SK-N-SH treated with all-trans-retinoic acid at 6 μM for 48 hours (cell line): ENCODE results near the gene LHX5.

ENCODE experiments used
- ATAC-seq: fragments of 200-7000 bp; cut with Tn5 transposase; 3 replicates; pipeline ENCODE4 v1.9.1; 2020; ENCODE audit warnings: mild to moderate bottlenecking, moderate library complexity
- ARNTL ChIP-seq: fragments of 450-650 bp; formaldehyde crosslinking; IDR thresholded peaks from 2 replicates; pipeline ENCODE4 v1.5.0; 2020; ENCODE audit warnings: low read depth, mild to moderate bottlenecking, moderate library complexity, borderline replicate concordance
- BACH2 ChIP-seq: fragments of 250-450 bp; sonication (Bioruptor Pico); IDR thresholded peaks from 2 replicates; pipeline ENCODE4 v1.9.0; 2021; ENCODE audit warnings: mild to moderate bottlenecking, borderline replicate concordance
- CSDC2 ChIP-seq: fragments of 250-450 bp; sonication (Bioruptor Pico); IDR thresholded peaks from 2 replicates; pipeline ENCODE4 v1.5.0; 2020; ENCODE audit warnings: mild to moderate bottlenecking, moderate library complexity
- ESRRG ChIP-seq: fragments of 250-450 bp; sonication (Bioruptor Pico); IDR thresholded peaks from 2 replicates; pipeline ENCODE4 v1.6.1; 2021; ENCODE audit warnings: mild to moderate bottlenecking
- PPARA ChIP-seq: fragments of 250-450 bp; sonication (Bioruptor Pico); IDR thresholded peaks from 2 replicates; pipeline ENCODE4 v1.5.0; 2020; ENCODE audit warnings: mild to moderate bottlenecking, borderline replicate concordance
- RARB ChIP-seq: fragments of 250-450 bp; sonication (Bioruptor Pico); IDR thresholded peaks from 2 replicates; pipeline ENCODE4 v1.8.0; 2021; ENCODE audit warnings: mild to moderate bottlenecking, moderate library complexity
- SNAI2 ChIP-seq: fragments of 250-450 bp; sonication (Bioruptor Pico); IDR thresholded peaks from 2 replicates; pipeline ENCODE4 v1.5.0; 2020; ENCODE audit warnings: mild to moderate bottlenecking, moderate library complexity
- TCF4 ChIP-seq: fragments of 250-450 bp; sonication (Bioruptor Pico); IDR thresholded peaks from 2 replicates; pipeline ENCODE4 v1.8.0; 2021; ENCODE audit warnings: mild to moderate bottlenecking, moderate library complexity, borderline replicate concordance
- TOX ChIP-seq: fragments of 250-450 bp; sonication (Bioruptor Pico); IDR thresholded peaks from 2 replicates; pipeline ENCODE4 v1.8.0; 2021; ENCODE audit warnings: mild to moderate bottlenecking, moderate library complexity, borderline replicate concordance
- ZC3H10 ChIP-seq: fragments of 250-450 bp; sonication (Bioruptor Pico); IDR thresholded peaks from 2 replicates; pipeline ENCODE4 v1.5.1; 2021; ENCODE audit warnings: mild to moderate bottlenecking, moderate library complexity
- ZFP3 ChIP-seq: fragments of 250-450 bp; sonication (Bioruptor Pico); IDR thresholded peaks from 2 replicates; pipeline ENCODE4 v1.5.0; 2020; ENCODE audit warnings: mild to moderate bottlenecking, moderate library complexity
- ZFP30 ChIP-seq: fragments of 450-650 bp; formaldehyde crosslinking; IDR thresholded peaks from 2 replicates; pipeline ENCODE4 v1.5.0; 2022; ENCODE audit warnings: mild to moderate bottlenecking, moderate library complexity
- ZNF8 ChIP-seq: fragments of 450-650 bp; formaldehyde crosslinking; IDR thresholded peaks from 2 replicates; pipeline ENCODE4 v1.5.0; 2020; ENCODE audit warnings: mild to moderate bottlenecking, moderate library complexity
- TF ChIP-seq, protein P1 (sequence below): fragments of 250-450 bp; sonication (Bioruptor Pico); IDR thresholded peaks from 2 replicates; pipeline ENCODE4 v1.5.0; 2020; ENCODE audit warnings: mild to moderate bottlenecking, moderate library complexity
- TF ChIP-seq, protein P2 (sequence below): fragments of 250-450 bp; sonication (Bioruptor Pico); IDR thresholded peaks from 2 replicates; pipeline ENCODE4 v1.8.0; 2021; ENCODE audit warnings: low read depth, mild to moderate bottlenecking, moderate library complexity, borderline replicate concordance
- TF ChIP-seq, protein P3 (sequence below): fragments of 250-450 bp; sonication (Bioruptor Pico); IDR thresholded peaks from 2 replicates; pipeline ENCODE4 v1.5.1; 2020; ENCODE audit warnings: low read depth, mild to moderate bottlenecking, moderate library complexity

LHX5 gene

DNA sequence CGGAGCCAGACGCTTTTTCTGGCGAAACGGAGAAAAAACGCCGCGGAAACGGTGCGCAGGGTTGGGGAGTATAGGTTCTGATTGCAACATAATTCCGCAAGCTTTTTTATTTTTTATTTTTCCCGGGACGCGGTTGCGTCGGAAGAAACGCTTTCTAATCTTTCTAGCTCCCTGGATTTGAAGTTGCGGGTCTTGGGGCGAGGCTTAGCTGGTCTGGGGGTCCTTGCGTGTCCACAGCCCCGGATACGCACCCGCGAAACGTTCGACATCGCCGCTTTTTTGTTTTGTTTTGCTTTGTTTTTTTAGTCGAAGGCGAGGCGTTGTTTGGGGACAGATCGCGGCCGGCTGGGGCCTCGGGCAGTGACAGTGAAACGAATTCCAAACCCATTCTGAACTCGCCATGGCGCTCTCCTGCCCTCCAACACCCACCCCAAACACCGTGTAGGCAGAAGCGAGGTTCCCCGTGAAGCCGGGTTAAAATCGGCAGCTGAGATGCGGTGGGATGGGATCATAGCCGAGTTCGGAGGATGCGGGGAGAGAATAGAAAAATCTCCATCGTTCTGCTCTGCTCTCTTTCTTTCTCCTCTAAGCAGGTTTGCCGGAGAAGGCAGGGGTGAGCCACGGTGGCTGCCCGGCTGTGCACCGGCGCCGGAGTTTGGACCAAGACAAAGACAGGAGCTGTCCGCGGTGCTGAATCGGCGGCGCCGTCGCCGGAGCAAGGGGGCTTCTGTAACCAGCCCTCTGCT lies 8.1 kb upstream of the LHX5 start:
- TF ChIP-seq, protein P1, sequence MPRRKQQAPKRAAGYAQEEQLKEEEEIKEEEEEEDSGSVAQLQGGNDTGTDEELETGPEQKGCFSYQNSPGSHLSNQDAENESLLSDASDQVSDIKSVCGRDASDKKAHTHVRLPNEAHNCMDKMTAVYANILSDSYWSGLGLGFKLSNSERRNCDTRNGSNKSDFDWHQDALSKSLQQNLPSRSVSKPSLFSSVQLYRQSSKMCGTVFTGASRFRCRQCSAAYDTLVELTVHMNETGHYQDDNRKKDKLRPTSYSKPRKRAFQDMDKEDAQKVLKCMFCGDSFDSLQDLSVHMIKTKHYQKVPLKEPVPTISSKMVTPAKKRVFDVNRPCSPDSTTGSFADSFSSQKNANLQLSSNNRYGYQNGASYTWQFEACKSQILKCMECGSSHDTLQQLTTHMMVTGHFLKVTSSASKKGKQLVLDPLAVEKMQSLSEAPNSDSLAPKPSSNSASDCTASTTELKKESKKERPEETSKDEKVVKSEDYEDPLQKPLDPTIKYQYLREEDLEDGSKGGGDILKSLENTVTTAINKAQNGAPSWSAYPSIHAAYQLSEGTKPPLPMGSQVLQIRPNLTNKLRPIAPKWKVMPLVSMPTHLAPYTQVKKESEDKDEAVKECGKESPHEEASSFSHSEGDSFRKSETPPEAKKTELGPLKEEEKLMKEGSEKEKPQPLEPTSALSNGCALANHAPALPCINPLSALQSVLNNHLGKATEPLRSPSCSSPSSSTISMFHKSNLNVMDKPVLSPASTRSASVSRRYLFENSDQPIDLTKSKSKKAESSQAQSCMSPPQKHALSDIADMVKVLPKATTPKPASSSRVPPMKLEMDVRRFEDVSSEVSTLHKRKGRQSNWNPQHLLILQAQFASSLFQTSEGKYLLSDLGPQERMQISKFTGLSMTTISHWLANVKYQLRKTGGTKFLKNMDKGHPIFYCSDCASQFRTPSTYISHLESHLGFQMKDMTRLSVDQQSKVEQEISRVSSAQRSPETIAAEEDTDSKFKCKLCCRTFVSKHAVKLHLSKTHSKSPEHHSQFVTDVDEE, result peak; percentile 23; the same call in 1 of the 2 replicates
- TF ChIP-seq RARB (CRISPR knock-in tag) (no peak), ZFP3 (CRISPR knock-in tag) (0 out of 2 replicates have a peak, but pooled peaks have one; percentile 32), ARNTL (no peak), SNAI2 (peak; percentile 39; the same call in 1 of the 2 replicates)
- ATAC-seq, result peak; percentile 73

DNA sequence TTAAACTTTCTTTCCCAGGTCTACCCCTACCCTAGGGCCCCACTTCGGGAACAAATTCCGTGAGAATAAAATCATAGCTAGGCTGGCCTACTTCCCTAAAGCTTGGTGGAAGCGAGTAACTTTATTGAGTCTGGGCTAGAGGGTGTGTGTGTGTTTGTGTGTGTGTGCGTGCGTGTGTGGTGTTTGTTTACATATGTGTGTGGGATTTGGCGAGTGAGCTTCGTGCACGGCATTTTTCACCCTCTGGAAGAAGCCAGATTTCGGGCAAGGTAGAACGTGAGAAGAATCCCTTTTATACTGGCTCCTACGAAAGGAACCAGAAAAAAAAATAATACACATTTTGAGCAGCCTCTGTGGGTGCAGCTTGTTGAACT lies 7.5 kb upstream of the LHX5 start:
- TF ChIP-seq RARB (CRISPR knock-in tag) (no peak), ZC3H10 (CRISPR knock-in tag) (no peak), ESRRG (CRISPR knock-in tag) (no peak), CSDC2 (no peak)
- TF ChIP-seq, protein P2, sequence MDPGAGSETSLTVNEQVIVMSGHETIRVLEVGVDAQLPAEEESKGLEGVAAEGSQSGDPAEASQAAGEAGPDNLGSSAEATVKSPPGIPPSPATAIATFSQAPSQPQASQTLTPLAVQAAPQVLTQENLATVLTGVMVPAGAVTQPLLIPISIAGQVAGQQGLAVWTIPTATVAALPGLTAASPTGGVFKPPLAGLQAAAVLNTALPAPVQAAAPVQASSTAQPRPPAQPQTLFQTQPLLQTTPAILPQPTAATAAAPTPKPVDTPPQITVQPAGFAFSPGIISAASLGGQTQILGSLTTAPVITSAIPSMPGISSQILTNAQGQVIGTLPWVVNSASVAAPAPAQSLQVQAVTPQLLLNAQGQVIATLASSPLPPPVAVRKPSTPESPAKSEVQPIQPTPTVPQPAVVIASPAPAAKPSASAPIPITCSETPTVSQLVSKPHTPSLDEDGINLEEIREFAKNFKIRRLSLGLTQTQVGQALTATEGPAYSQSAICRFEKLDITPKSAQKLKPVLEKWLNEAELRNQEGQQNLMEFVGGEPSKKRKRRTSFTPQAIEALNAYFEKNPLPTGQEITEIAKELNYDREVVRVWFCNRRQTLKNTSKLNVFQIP (CRISPR knock-in tag), result no peak
- no peak for ATAC-seq

DNA sequence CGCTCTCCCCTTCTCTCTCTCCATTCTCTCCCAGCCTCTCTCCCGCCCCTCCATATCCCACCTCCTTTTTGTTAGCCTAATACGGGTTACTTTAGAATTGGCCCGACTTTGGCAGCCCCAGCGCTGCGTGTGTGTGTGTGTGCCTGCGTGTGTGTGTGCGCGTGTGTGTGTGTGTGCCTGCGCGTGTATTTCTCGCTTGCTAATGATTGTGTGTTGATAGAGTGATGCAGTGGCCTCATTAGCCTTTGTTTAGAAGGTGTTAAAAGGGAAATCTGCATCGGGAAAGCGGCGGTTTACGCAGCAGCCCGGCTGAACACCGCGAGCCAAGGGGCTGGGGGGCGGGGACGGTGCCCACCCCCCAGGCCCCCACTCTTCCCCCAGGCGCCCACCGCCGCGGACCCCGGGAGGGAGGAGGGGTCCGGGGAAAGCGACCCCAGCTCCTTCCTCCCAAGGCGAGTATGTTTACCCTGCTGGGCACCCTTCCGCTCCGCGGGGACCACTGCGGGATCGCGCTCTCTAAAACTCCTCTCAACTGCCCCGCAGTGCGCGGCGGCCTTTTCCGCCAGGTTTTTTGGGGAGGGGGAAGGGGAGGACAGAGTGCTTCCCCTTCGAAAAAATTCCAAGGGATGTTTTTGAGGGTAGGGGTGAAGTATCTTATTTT lies 6.8 kb upstream of the LHX5 start:
- ATAC-seq, result no peak
- TF ChIP-seq ZFP30 (no peak), ESRRG (CRISPR knock-in tag) (no peak)

DNA sequence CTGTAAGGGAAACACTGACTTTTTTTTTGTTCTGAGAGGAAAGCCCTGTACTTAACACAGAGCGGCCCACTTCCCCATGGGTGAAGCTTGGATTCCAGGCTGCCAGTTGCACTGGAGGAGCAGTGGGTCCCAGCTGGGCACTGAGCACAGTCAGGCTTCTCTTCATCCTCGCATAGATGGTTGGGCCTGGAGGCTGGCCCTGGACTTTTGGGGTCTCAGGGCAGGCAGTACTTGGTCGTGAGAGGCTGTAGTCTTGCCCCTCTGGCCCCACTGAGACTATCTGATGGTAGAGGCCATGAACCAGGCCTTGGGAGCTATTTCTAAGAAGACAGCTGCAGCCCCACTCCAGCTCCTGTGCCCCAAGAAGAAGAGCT lies 6.2 kb upstream of the LHX5 start:
- TF ChIP-seq TCF4 (CRISPR knock-in tag) (no peak), PPARA (CRISPR knock-in tag) (no peak), ARNTL (no peak), TOX (CRISPR knock-in tag) (no peak), SNAI2 (no peak), BACH2 (CRISPR knock-in tag) (no peak), ZNF8 (no peak)
- TF ChIP-seq, protein P2 (CRISPR knock-in tag), result no peak
- TF ChIP-seq, protein P1, result no peak
- TF ChIP-seq, protein P3, sequence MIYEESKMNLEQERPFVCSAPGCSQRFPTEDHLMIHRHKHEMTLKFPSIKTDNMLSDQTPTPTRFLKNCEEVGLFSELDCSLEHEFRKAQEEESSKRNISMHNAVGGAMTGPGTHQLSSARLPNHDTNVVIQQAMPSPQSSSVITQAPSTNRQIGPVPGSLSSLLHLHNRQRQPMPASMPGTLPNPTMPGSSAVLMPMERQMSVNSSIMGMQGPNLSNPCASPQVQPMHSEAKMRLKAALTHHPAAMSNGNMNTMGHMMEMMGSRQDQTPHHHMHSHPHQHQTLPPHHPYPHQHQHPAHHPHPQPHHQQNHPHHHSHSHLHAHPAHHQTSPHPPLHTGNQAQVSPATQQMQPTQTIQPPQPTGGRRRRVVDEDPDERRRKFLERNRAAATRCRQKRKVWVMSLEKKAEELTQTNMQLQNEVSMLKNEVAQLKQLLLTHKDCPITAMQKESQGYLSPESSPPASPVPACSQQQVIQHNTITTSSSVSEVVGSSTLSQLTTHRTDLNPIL (CRISPR knock-in tag), result no peak
- ATAC-seq, result no peak
